GM12864 (cell line): Measurements from ENCODE around the gene CLEC2L.

ENCODE experiments used
- DNase-seq: peaks from one replicate; pipeline ENCODE4 v3.0.0-alpha.2; 2011; ENCODE audit warnings: low read depth
- H3K4me3 ChIP-seq: 2 replicates; pipeline ENCODE4 v1.5.1; 2011; ENCODE audit warnings: mild to moderate bottlenecking, low read depth, low read length, control low read depth
- TF ChIP-seq, protein P1 (sequence below): IDR thresholded peaks from 2 replicates; pipeline ENCODE4 v1.5.1; 2011; ENCODE audit warnings: low read depth, mild to moderate bottlenecking, moderate library complexity, low read length, control low read depth, inconsistent platforms; ENCODE audit errors: missing control alignments

CLEC2L gene

GRCh38 chr7:139582130-139582650 lies 58.7 kb downstream of the CLEC2L start:
- TF ChIP-seq, protein P1, sequence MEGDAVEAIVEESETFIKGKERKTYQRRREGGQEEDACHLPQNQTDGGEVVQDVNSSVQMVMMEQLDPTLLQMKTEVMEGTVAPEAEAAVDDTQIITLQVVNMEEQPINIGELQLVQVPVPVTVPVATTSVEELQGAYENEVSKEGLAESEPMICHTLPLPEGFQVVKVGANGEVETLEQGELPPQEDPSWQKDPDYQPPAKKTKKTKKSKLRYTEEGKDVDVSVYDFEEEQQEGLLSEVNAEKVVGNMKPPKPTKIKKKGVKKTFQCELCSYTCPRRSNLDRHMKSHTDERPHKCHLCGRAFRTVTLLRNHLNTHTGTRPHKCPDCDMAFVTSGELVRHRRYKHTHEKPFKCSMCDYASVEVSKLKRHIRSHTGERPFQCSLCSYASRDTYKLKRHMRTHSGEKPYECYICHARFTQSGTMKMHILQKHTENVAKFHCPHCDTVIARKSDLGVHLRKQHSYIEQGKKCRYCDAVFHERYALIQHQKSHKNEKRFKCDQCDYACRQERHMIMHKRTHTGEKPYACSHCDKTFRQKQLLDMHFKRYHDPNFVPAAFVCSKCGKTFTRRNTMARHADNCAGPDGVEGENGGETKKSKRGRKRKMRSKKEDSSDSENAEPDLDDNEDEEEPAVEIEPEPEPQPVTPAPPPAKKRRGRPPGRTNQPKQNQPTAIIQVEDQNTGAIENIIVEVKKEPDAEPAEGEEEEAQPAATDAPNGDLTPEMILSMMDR: no peak
- no peak for DNase-seq
- H3K4me3 ChIP-seq: no peak overlapping the region

DNA sequence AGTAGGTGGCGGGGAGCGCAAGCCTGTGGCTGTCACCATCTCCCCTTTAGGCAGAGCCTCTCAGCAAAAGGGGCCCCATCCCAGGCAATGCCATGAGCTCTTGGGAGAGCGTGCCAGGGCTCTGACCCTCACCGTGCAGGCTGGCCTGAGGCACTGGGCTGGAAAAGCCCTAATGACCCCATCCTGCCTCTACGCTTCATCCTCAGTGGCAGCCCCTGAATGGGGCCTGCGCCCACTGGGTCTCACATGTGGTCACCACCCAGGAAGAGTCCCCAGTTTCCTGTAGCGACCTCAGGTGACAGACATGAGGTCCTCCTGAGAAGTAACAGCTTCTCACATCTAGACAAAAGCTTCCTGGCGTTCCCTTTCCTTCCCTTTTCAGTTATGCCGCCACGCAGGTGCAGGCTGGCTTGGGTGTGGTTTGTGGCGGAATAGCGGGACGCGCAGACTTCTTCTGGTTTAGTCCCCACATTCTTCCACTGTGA lies 59.2 kb downstream of the CLEC2L start:
- TF ChIP-seq, protein P1: no peak

GRCh38 chr7:139583826-139584553 lies 60.5 kb downstream of the CLEC2L start:
- TF ChIP-seq, protein P1: no peak
- no peak for DNase-seq
- H3K4me3 ChIP-seq: no peak overlapping the region

More for the DNA sequence above, 59.2 kb downstream of the CLEC2L start:
- no peak overlapping the region for H3K4me3 ChIP-seq
- no peak for DNase-seq

GRCh38 chr7:139585042-139585441 lies 61.6 kb downstream of the CLEC2L start:
- TF ChIP-seq, protein P1: no peak
- H3K4me3 ChIP-seq: no peak overlapping the region
- DNase-seq: no peak

GRCh38 chr7:139586286-139586685 lies 62.8 kb downstream of the CLEC2L start:
- TF ChIP-seq, protein P1: no peak
- DNase-seq: no peak
- H3K4me3 ChIP-seq: no peak overlapping the region

GRCh38 chr7:139587535-139587934 lies 64.0 kb downstream of the CLEC2L start:
- no peak overlapping the region for H3K4me3 ChIP-seq
- TF ChIP-seq, protein P1: no peak

More at GRCh38 chr7:139587535-139587934, 64.0 kb downstream of the CLEC2L start:
- DNase-seq: no peak
